ENCODE results near the gene SZT2.

The SZT2 gene

GRCh38 chr1:43354936-43355335 lies 34.8 kb upstream of the SZT2 start:
- H3K36me3 Mint-ChIP-seq (ENCODE audit: low read depth): peaks cover 20% of the 10 kb centered on the region
- H3K9me3 Mint-ChIP-seq: no peaks in the 10 kb centered on the region
- peaks cover 14% of the 10 kb centered on the region for H3K4me1 Mint-ChIP-seq (ENCODE audit: low read depth)
- no peak overlapping the region for H3K4me3 Mint-ChIP-seq
- H3K27ac Mint-ChIP-seq: no peak overlapping the region
- DNase-seq: no peak
- H3K27me3 Mint-ChIP-seq: no peaks in the 10 kb centered on the region

- no peak overlapping the region for H3K27ac Mint-ChIP-seq
- H3K4me3 Mint-ChIP-seq: peak overlapping the region; percentile 93
- no peaks in the 10 kb centered on the region for H3K27me3 Mint-ChIP-seq
- H3K36me3 Mint-ChIP-seq (ENCODE audit: low read depth): peaks cover 43% of the 10 kb centered on the region
- no peak for DNase-seq
- peaks cover 36% of the 10 kb centered on the region for H3K4me1 Mint-ChIP-seq (ENCODE audit: low read depth)
- H3K9me3 Mint-ChIP-seq: no peaks in the 10 kb centered on the region
Observed at GRCh38 chr1:43357251-43357650, 32.4 kb upstream of the SZT2 start.

GRCh38 chr1:43358121-43358745 lies 31.5 kb upstream of the SZT2 start:
- peaks cover 39% of the 10 kb centered on the region for H3K4me1 Mint-ChIP-seq (ENCODE audit: low read depth)
- no peaks in the 10 kb centered on the region for H3K9me3 Mint-ChIP-seq
- H3K27ac Mint-ChIP-seq: peak overlapping the region; percentile 94
- peaks cover 53% of the 10 kb centered on the region for H3K36me3 Mint-ChIP-seq (ENCODE audit: low read depth)
- peak overlapping the region; percentile 93 for H3K4me3 Mint-ChIP-seq
- no peak for DNase-seq
- no peaks in the 10 kb centered on the region for H3K27me3 Mint-ChIP-seq

- no peaks in the 10 kb centered on the region for H3K27me3 Mint-ChIP-seq
- H3K9me3 Mint-ChIP-seq: no peaks in the 10 kb centered on the region
- peak; percentile 99 for DNase-seq
- peaks cover 61% of the 10 kb centered on the region for H3K36me3 Mint-ChIP-seq (ENCODE audit: low read depth)
- H3K27ac Mint-ChIP-seq: peak within 1 kb of the TSS; percentile 94
- peaks cover 43% of the 10 kb centered on the region for H3K4me1 Mint-ChIP-seq (ENCODE audit: low read depth)
- peak within 1 kb of the TSS; percentile 93 for H3K4me3 Mint-ChIP-seq
Observed at GRCh38 chr1:43358746-43359693, 30.7 kb upstream of the SZT2 start, which contains the start of gene CDC20. Gene CDC20, plus strand, starts transcription at chr1:43358981. Its CDS starts 235 bp downstream, at chr1:43359216.

- Mint-ChIP-seq H3K27ac (peak overlapping the region; percentile 94), H3K4me1 (ENCODE audit: low read depth) (peaks cover 43% of the 10 kb centered on the region), H3K36me3 (ENCODE audit: low read depth) (peaks cover 68% of the 10 kb centered on the region), H3K27me3 (no peaks in the 10 kb centered on the region), H3K9me3 (no peaks in the 10 kb centered on the region), H3K4me3 (peak overlapping the region; percentile 93)
- no peak for DNase-seq
Observed at GRCh38 chr1:43359696-43360095, 30.0 kb upstream of the SZT2 start.

- DNase-seq: no peak
- H3K9me3 Mint-ChIP-seq: no peaks in the 10 kb centered on the region
- peaks cover 50% of the 10 kb centered on the region for H3K4me1 Mint-ChIP-seq (ENCODE audit: low read depth)
- peak overlapping the region; percentile 93 for H3K4me3 Mint-ChIP-seq
- H3K27me3 Mint-ChIP-seq: no peaks in the 10 kb centered on the region
- peaks cover 77% of the 10 kb centered on the region for H3K36me3 Mint-ChIP-seq (ENCODE audit: low read depth)
- H3K27ac Mint-ChIP-seq: peak overlapping the region; percentile 94
Observed at GRCh38 chr1:43360616-43361015, 29.1 kb upstream of the SZT2 start.

- no peaks in the 10 kb centered on the region for H3K9me3 Mint-ChIP-seq
- no peaks in the 10 kb centered on the region for H3K27me3 Mint-ChIP-seq
- H3K36me3 Mint-ChIP-seq (ENCODE audit: low read depth): peaks cover 87% of the 10 kb centered on the region
- H3K4me1 Mint-ChIP-seq (ENCODE audit: low read depth): peaks cover 55% of the 10 kb centered on the region
- no peak for DNase-seq
- H3K27ac Mint-ChIP-seq: peak overlapping the region; percentile 26
- H3K4me3 Mint-ChIP-seq: no peak overlapping the region
Observed at GRCh38 chr1:43363283-43363934, 26.3 kb upstream of the SZT2 start.

- no peaks in the 10 kb centered on the region for H3K9me3 Mint-ChIP-seq
Observed at GRCh38 chr1:43363935-43364525, 25.7 kb upstream of the SZT2 start.

GRCh38 chr1:43365678-43366077 lies 24.0 kb upstream of the SZT2 start:
- Mint-ChIP-seq H3K9me3 (no peaks in the 10 kb centered on the region), H3K4me1 (ENCODE audit: low read depth) (peaks cover 53% of the 10 kb centered on the region), H3K36me3 (ENCODE audit: low read depth) (peaks cover 78% of the 10 kb centered on the region), H3K27ac (peak overlapping the region; percentile 94), H3K4me3 (peak overlapping the region; percentile 93), H3K27me3 (no peaks in the 10 kb centered on the region)
- no peak for DNase-seq

More at GRCh38 chr1:43363935-43364525, 25.7 kb upstream of the SZT2 start:
- DNase-seq: no peak
- H3K4me1 Mint-ChIP-seq (ENCODE audit: low read depth): peaks cover 61% of the 10 kb centered on the region
- H3K4me3 Mint-ChIP-seq: no peak overlapping the region
- no peaks in the 10 kb centered on the region for H3K27me3 Mint-ChIP-seq
- peak overlapping the region; percentile 94 for H3K27ac Mint-ChIP-seq
- peaks cover 88% of the 10 kb centered on the region for H3K36me3 Mint-ChIP-seq (ENCODE audit: low read depth)

GRCh38 chr1:43366179-43366578 lies 23.5 kb upstream of the SZT2 start:
- Mint-ChIP-seq H3K9me3 (no peaks in the 10 kb centered on the region), H3K36me3 (ENCODE audit: low read depth) (peaks cover 77% of the 10 kb centered on the region), H3K4me1 (ENCODE audit: low read depth) (peaks cover 51% of the 10 kb centered on the region), H3K27me3 (no peaks in the 10 kb centered on the region), H3K27ac (peak overlapping the region; percentile 94), H3K4me3 (peak overlapping the region; percentile 93)
- no peak for DNase-seq

- Mint-ChIP-seq H3K4me1 (ENCODE audit: low read depth) (peaks cover 47% of the 10 kb centered on the region), H3K4me3 (peak overlapping the region; percentile 93), H3K27me3 (no peaks in the 10 kb centered on the region), H3K36me3 (ENCODE audit: low read depth) (peaks cover 77% of the 10 kb centered on the region), H3K9me3 (no peaks in the 10 kb centered on the region), H3K27ac (peak overlapping the region; percentile 94)
- DNase-seq: no peak
Observed at GRCh38 chr1:43366601-43367025, 23.1 kb upstream of the SZT2 start.

- Mint-ChIP-seq H3K9me3 (no peaks in the 10 kb centered on the region), H3K36me3 (ENCODE audit: low read depth) (peaks cover 71% of the 10 kb centered on the region), H3K27ac (peak overlapping the region; percentile 94), H3K4me1 (ENCODE audit: low read depth) (peaks cover 41% of the 10 kb centered on the region), H3K4me3 (peak overlapping the region; percentile 93), H3K27me3 (no peaks in the 10 kb centered on the region)
- DNase-seq: peak; percentile 75
Observed at GRCh38 chr1:43367026-43367903, 22.4 kb upstream of the SZT2 start.

GRCh38 chr1:43367904-43368645 lies 21.6 kb upstream of the SZT2 start, which contains the start of gene ELOVL1:
Gene ELOVL1, minus strand, starts transcription at chr1:43368011. Its CDS starts 2,402 bp downstream, at chr1:43365609.
- peaks cover 63% of the 10 kb centered on the region for H3K36me3 Mint-ChIP-seq (ENCODE audit: low read depth)
- H3K9me3 Mint-ChIP-seq: no peaks in the 10 kb centered on the region
- peak; percentile 94 for DNase-seq
- H3K4me1 Mint-ChIP-seq (ENCODE audit: low read depth): peaks cover 39% of the 10 kb centered on the region
- peak within 1 kb of the TSS; percentile 93 for H3K4me3 Mint-ChIP-seq
- H3K27ac Mint-ChIP-seq: peak within 1 kb of the TSS; percentile 94
- no peaks in the 10 kb centered on the region for H3K27me3 Mint-ChIP-seq

All from activated T-cell treated with anti-CD3 and anti-CD28 coated beads, Interleukin-2, amount 50 U/mL, for 24 hours (primary cell).